Right ventricle myocardium inferior (tissue), 1 donor: ENCODE results near the gene DENND4B. TPM values are rescaled to one million over a fixed set of nuclear protein-coding genes. Genes with fewer than 3 reads are reported as not detected.
"Not testable (repeated sequence)": the region's sequence is repeated elsewhere in the genome, so short reads cannot be mapped to it uniquely, and the experiment has no call there.

Experiments
- ATAC-seq: fragments of 200-7000 bp; cut with Tn5 transposase; one replicate; pipeline ENCODE4 v1.9.1; 2020; ENCODE audit warnings: mild to moderate bottlenecking, moderate library complexity
- DNase-seq: peaks from one replicate; pipeline ENCODE4 v3.0.0; 2021; ENCODE audit errors: missing footprints
- intact Hi-C: fragments of 100-400 bp; cut with DNase I; formaldehyde crosslinking; loops from one replicate; pipeline ENCODE4 v1.11.0; 2022
- total RNA-seq: library from RNA; stranded (reverse); fragmentation: NEBNext Ultra II Directional; extraction: Animal tissue kit (Norgen Biotek cat#: 25700); gene quantifications from one replicate; pipeline ENCODE4 v1.2.1, GENCODE V29; 2021
- donor health status: DM: no; HTN: yes; CAD: no; lungs with severe emphysema.

The DENND4B gene
- total RNA-seq, 1 donor from 2014 or later = 51.6 TPM

DNA sequence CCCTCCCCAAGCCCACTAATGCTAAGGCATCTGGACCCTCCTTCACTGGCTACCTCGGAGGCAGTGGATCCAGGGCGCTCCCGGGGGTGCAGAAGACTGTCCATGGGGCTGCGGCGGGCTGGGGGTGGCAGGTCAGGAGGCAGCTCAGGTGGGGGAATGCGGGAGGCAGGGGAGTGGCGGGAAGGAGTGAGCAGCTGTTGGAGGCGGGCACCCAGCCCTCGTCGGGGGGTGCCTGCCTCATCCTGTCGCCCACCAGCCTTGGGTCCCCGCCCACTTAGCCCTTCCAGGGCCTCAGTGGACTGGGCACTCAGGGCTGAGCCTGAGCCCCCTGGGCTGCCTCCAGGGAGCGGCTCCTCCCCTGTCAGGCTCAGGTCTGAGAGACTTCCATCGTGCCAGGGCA, 13.1 kb downstream of the DENND4B start:
- ATAC-seq (no peak), DNase-seq (no peak)
- intact Hi-C loops = no loop called here

DNA sequence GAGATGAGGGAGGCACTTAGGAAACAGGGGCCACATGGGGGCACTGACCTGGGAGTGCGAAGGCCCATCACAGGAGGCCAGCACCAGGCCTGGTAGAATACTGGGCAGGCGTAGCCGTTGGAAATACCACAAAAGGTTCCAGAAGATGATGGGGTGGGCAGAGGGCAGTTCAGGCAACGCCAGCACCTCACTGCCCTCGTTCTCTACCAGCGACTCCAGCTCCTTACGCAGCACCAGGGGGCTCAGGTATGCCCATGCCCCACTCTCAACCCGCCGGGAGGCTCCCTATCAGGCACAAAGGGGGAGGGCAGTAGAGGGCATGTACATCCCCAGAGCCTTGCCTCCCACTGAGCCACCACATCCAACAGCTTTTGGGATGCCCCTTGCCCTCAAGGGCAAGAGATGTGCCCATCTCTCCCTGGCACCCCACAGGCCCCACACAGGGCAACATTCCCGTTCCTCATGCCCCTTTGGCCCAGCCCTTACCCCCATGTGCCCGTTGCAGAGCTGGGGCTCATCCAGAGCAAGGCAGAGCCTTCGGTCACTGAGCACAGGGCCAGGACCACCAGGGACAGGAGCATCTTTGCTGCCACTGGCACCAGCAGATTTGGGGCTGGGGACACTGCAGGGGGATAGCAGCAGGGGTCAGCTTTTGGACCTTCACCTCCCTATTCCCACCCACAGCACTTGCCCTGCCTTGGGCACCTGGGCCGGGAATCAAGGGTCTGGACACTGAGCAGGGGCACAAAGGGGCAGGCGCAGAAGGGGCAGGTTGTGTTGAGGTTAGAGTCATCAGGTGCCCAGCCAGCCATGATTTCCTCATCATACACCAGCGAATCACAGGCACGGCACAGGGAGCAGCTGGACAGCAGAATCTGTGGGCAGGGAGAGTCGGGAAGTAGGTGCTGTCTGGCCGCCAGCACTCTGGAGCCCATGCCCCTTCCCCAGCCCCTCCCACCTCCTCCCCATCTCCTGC, 14.1 kb downstream of the DENND4B start:
- intact Hi-C loops = no loop called here
- DNase-seq (no peak), ATAC-seq (no peak)

DNA sequence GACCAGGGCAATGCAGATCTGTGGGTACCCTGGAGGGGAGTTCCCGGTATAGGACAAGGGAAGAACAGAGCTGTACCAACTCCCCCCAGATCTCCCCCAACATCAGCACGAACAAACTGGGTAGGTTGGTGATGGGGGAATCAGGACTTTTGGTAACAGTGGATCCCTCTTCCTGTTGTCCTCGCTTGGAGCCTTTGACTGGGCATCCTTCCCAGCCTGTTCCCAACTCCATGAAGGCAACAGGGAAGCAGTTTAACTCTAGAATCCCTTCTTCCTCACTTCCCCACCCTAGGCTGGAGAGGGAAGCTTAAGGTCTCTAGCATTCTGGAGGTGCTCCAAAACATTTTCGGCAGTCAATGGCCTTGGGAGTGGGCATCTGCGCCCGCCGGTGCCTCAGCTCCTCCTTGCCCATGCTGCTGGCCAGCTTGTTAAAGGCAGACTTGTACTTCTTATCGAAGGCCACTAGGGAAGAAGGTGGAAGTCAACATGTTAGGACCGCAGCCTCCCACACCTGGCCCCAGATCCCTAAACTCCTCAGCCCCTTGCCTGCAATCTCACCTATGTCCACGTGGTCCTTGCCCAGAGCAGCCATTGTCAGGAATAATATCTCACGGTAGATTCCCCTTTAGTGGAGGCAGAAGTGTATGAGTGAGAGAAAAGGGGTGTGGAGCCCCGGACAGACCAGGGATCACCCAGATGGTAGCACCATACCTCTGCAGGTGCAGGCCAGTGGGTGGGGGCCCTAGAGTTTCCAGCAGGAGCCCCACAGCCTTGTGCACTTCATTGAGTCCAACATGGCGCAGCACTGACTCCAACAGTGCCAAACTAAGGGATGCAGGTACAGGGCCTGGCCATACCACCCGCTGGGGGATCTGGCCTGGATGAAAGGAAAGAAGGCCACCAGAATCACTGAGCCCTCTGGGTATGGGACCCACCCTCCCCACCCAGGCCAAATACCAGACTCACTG, 16.3 kb downstream of the DENND4B start:
- ATAC-seq (no peak), DNase-seq (no peak)
- intact Hi-C loops = no loop called here

DNA sequence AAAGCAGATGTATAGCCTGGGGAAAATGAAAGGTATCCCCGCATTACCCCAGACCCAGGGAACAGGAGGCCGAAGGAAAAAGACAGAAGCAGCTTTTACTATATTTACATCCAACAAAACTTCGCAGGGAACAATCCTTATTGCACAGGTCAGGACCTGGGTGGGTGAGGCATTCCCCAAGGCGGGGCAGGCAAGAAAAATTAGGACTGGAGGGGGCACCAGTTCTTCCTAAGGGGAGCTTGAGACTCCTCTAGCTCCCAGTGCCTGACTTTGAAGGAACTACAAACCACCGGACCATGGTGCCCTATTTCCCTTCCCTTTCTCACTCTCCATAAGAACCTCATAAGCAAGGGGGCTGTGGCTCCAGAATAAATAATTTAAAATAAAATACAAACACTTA, 17.1 kb downstream of the DENND4B start:
- intact Hi-C loops = no loop called here
- DNase-seq = no peak
- no peak for ATAC-seq

DNA sequence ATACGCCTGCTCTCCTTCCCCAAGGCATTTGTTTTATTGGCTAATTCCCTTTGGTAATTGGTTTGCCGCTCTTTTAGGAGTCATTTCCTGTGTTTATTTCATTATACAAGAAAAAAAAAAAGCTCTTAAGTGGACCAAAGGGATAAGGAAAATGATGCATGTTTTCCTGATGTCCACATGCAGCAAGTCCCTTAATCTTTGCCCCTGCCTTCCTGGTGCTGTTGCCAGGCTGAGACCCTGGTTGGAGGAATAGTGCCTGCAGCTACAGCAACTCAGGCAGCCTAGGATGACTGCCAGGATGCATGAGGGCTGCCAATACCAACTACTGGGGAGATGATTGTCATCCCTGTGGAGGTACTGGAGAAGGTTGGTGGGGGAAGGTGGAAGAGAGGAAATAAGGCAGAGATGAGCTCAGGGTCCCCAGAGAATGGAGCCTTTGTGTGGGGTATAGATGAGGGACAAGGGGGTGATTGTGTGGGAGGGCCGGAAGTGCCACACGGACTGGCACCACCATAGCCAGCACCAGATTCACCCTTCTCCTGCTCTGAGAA, 17.7 kb downstream of the DENND4B start:
- intact Hi-C loops = no loop called here
- ATAC-seq (no peak), DNase-seq (no peak)

DNA sequence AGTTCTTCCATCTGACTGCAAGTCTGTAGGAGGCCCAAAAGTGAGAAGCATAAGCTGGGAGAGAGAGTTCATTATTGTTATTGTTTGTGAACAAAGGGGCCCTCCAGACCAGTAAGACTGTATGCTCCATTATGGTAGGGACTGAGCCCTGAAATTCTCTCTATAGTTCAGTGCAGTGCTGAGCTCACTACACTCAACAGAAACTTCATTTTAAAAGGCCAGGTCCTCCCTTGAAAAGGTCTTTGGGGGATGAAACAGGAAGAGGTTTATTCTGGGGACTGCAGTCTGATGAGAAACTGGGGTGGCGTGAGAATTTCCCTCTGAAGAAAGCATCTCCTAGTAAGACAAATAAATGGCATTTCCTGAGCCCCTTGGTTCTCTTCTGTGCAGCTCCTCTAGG, 18.3 kb downstream of the DENND4B start:
- no peak for DNase-seq
- intact Hi-C loops = no loop called here
- no peak for ATAC-seq

DNA sequence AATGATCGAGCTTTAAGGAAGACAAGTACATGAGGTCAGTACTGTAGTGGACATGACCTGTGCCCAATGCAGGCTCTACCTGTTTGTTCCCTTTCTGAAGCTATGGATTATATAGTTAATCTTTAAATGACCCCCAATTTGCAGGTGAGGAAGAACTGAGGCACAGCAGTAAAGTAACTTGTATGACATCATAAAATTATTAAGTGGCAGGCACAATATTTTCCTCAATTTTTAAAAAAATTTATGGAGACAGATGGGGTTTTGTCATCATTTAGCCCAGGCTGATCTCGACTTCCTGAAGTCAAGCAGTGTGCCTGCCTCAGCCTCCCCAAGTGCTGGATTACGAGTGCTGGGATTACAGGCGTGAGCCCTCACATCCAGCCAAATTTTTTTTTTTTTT, 20.1 kb downstream of the DENND4B start:
- ATAC-seq (no peak), DNase-seq (no peak)
- intact Hi-C loops = no loop called here

DNA sequence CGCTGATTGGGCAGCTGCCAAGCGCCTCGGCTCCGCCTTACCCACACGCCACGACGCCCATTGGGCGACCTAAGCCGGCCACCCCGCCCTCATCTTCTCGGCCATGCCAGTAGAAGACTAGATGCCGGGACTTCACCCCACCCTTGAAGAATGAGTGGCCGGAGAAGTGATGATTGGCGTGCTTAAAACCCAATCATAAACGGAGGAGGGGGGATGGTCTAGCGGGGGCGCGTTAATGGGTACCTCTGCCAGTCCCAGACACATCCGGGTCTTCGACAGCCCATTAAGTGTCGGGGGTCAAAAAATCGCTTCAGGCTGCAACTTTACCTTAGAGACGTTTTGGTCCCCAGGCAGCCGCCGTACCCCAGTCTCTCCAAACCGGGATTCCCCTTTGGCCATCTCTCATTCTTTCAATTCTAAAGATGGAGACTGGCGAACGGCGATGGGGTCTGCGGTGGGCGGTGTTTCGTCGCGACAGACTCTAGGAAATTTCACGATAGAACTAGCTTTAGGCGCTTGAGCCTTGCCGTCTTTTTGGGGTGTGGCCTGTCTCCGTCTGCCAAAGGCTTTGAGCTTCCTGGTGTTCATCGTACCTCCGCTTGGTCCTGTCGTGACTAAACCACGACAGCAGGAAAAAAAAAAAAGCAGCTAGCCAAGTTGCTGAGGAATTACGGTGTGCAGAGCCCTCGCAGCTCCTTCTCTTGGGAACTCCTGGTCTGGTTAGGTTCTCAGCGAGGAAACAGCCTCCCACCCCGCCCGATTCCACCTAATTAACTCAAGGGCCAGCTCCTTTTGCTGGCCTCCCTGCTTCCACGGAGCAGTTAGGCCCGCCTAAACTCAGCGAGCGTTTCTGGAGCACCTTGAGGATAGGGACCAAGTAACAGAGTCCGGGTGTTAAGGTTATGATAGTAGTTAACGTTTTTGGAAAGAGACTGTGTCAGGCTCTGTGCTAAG, 23.3 kb downstream of the DENND4B start, which contains the start of gene GATAD2B:
GATAD2B (minus strand) TSS at position 1 of the 954 bp plus-strand sequence. CDS start 94,625 bp downstream, outside the sequence.
- ATAC-seq (peak; percentile 98), DNase-seq (peak; percentile 100)
- intact Hi-C loops = loop anchor here (1.0 kb wide), 1 partner anchor 23 kb away; the partner anchor contains the start of gene DENND4B

DNA sequence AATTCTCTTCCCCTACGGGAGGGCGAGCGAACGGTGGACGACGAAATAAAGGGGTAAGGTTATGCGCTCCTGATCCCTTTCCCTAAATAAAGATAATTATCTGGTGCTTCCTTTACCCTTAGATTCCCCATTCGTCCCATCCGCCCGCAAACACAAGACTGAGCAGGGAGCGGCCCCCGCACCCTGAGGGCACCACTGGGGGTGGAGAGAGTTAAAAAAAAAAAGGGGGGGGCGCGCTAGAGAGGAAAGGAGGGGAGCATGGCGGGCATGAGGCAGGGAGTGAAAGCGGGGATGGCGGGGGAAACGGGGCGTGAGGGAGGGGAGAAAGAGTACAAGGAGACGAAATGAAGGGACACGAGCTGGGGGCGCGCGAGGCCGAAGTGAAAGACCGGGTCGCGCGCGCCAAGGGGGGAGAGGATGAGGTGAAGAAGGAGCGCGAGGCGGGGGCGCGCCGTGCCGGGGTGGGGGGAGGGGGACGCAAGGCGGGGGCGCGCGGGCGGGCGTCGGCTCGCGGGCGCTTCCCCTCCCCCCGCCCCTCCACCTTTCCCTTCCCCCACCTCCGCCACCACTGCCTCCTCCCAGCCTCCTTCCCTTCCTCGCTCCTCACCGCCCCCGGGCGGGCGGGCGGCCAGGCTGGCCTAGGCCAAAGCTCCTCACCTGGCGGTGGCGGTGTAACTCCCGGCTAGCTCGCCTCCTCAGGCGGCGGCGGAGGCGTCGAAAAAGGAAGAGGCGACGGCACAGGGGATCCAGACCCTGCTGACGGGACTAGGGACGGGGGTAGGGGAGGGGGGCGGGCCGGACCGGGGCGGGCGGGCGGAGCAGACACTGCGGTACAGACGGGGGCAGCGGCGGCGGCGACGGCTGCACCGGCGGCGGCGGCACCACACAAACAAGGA, 24.2 kb downstream of the DENND4B start:
- intact Hi-C loops = no loop called here
- DNase-seq (no peak), ATAC-seq (peak; percentile 23)

DNA sequence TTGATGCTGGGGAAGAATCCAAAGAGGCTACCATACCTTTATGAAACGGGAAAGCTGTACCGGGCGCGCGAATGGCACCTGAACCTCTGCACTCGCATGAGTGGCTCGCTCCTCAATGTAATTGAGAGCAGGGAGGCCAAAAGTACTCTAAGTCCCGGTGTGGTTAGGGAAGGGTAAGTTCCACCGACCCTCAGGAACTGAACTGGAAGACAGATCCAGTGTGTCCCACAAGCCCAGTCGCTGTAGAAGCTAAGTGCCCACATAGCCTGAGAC, 24.8 kb downstream of the DENND4B start:
- intact Hi-C loops = no loop called here
- ATAC-seq = no peak

DNA sequence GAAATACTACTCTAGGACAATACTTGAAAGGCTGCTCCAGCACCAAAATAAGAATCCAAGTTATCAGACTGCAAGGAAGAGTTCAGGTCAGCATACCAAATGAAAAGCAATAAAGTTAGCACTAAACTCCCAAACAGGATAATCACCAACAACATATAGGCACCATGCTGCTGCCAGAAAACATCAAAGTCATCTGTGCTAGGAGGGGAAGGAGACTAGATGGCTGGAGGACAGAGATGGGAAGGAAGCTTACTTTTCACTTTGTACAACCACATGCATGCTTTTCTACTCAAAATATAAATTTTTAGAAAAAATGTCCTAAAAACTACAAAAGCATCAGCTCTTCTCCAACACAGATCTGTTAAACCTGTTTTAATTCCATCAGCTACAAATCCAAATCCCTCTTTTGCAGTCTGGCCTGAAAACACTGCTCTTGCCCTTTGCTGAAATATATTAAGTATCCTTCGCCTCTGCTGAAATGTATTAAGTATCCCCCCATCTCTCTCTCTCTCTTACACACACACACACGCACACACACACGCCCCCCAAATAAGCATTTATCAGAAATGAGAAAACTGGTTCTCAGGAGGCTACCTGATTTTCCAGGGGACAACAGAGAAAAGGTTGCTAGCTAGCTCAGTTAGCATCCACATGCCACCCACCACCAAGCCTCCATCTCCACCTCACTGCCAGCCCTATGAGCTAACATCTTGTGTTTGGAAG, 25.3 kb downstream of the DENND4B start:
- DNase-seq (no peak), ATAC-seq (no peak)
- intact Hi-C loops = no loop called here

More for the DNA sequence above, 24.8 kb downstream of the DENND4B start:
- no peak for DNase-seq

DNA sequence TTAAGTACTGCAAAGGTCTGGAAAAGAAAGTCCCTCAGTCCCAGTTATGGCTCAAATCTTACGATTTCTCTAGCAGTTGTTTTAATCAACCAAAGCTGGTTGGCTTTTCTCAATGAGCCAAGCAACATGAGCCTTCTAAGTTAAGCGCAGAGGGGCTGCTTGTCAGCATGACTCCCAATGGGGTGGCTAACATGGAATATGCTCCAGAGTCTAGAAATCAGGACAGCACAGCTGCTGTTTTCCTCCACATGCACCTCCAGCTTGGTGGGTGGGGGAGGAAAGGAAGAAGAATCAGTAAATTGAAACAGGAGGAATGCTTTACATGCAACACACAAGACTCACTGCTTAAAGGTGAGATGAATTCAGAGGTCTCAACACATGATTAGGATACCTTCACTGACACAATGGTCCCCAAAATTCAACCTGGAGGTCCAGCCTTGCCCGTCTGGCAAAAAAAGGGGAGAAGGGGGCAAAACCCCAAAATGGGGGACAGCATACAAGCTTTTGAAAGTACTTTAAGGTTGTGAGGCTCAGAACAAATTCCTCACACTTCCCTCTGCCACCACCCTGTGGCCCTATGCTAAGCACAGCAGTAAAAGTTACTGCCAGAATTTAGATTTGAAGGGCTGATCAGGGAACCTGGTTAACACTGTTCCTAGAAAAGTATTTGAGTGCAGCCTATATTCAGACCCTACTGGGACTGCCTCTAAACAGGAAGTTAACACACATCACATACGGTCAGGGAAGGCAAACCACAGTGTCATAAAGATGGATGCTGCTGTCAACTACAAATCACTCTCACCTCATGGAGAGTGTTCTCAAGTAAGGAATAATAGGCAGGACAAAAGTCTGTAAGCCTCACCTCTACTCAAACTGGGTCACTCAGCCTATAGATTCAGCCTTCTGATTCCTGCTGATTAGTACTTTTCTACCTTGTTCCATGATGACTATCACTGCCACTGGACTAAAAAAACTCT, 26.4 kb downstream of the DENND4B start:
- ATAC-seq (no peak), DNase-seq (no peak)
- intact Hi-C loops = no loop called here

DNA sequence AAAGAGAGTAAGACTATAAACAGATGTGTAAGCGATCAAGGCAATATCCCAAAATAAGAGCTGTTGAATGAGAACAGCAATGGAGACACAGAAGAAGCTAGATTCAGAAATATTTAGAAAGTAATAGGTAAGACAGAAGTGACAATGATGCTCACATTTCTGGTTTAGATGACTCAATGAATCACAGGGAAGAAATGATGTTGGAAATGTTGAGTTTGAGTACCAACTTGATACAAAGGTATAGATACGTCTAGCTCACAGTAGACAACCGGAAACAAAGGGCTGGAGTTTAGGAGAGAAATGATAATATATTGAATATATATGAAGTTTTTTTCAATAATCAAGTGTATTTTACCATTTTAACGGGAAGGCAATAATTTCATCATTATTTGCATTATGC, 30.2 kb downstream of the DENND4B start:
- ATAC-seq (no peak), DNase-seq (no peak)
- intact Hi-C loops = no loop called here

DNA sequence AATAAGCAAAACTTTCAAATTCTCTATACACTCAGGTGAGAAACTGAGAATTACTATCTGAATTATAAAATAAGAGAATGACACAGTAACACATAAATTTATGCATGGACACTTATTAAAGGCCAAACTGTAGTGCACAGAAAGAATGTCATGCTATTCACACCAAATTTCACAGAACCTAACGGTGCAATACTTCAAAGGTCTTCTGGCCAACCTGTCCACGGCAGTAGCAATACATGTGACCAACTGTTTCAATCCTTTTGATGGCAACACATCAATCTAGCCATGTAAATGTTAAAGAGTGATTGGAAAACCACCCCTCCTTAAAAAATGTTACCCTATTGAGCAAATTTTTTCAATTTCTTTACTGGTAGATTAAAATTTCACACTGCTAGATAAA, 34.2 kb downstream of the DENND4B start:
- intact Hi-C loops = no loop called here
- no peak for ATAC-seq
- no peak for DNase-seq

DNA sequence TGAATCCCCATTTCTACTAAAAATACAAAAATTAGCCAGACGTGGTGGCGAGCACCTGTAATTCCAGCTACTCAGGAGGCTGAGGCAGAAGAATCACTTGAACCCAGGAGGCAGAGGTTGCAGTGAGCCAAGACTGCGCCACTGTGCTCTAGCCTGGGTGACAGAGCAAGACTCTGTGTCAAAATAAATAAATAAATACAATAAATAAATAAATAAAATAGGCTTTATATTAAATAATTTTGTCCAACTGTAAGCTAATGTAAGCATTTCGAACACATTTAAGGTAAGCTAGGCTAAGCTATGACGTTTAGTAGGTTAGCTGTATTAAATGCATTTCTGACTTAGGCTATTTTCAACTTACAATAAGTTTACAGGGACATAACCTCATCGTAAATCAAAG, 36.0 kb downstream of the DENND4B start:
- intact Hi-C loops = not testable (repeated sequence)

More for the DNA sequence above, 36.0 kb downstream of the DENND4B start:
- not testable (repeated sequence) for ATAC-seq, DNase-seq
